Fibroblast of skin of right quadriceps (primary cell): ENCODE measurements around the gene ADCY1.
"Not testable (repeated sequence)": the region's sequence is repeated elsewhere in the genome, so short reads cannot be mapped to it uniquely, and the experiment has no call there.

Experiments
- DNase-seq: peaks from one replicate; pipeline ENCODE4 v3.0.0-alpha.2; 2013

ADCY1 gene

GRCh38 chr7:45768516-45769394 is 194.6 kb downstream of the ADCY1 start:
- peak; percentile 99 for DNase-seq

DNA sequence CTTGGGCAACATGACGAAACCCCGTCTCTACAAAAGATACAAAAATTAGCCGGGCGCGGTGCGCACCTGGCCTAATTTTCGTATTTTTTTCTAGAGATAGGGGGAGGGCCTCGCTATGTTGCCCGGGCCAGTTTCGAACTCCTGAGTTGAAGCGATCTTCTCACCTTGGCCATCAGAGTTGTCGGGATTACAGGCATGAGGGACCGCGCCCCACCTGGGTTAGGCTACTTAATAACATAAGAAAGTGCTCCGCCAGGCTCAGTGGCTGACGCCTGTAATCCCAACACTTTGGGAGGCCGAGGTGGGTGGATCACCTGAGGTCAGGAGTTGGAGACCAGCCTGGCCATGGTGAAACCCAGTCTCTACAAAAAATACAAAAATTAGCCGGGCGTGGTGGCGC is 195.5 kb downstream of the ADCY1 start:
- DNase-seq: not testable (repeated sequence)
